Loucy (cell line): Measurements from ENCODE around the gene CHSY3.

Source experiments
- H2AFZ ChIP-seq: fragments of 200-600 bp; sonication (generic); 2 replicates; pipeline ENCODE4 v1.6.0; 2016; ENCODE audit warnings: antibody characterized with exemption, mild to moderate bottlenecking, low read length, moderate library complexity
- H3F3A ChIP-seq: fragments of 200-600 bp; 2 replicates; pipeline ENCODE4 v1.6.0; 2016; ENCODE audit warnings: antibody characterized with exemption, low read depth, mild to moderate bottlenecking
- H3K27me3 ChIP-seq: fragments of 200-600 bp; sonication (generic); 2 replicates; pipeline ENCODE4 v1.6.1; 2014; ENCODE audit warnings: low read length, mild to moderate bottlenecking; ENCODE audit not compliant: insufficient read depth, poor library complexity, severe bottlenecking
- H3K36me3 ChIP-seq: fragments of 200-600 bp; sonication (generic); 2 replicates; pipeline ENCODE4 v1.6.1; 2016; ENCODE audit warnings: low read length; ENCODE audit not compliant: insufficient read depth
- H3K4me1 ChIP-seq: fragments of 200-600 bp; sonication (generic); 2 replicates; pipeline ENCODE4 v1.5.1; 2014; ENCODE audit warnings: low read length, mild to moderate bottlenecking; ENCODE audit not compliant: insufficient read depth, poor library complexity, severe bottlenecking
- H3K4me2 ChIP-seq: fragments of 200-600 bp; sonication (generic); 2 replicates; pipeline ENCODE4 v1.6.0; 2014; ENCODE audit warnings: antibody characterized with exemption, low read length, low read depth, mild to moderate bottlenecking; ENCODE audit not compliant: poor library complexity, severe bottlenecking
- H3K4me3 ChIP-seq: fragments of 200-600 bp; sonication (generic); 2 replicates; pipeline ENCODE4 v1.5.1; 2014; ENCODE audit warnings: low read length, mild to moderate bottlenecking, mixed read lengths; ENCODE audit not compliant: poor library complexity, severe bottlenecking
- H3K79me2 ChIP-seq: fragments of 200-600 bp; sonication (generic); 2 replicates; pipeline ENCODE4 v1.6.1; 2014; ENCODE audit warnings: low read length; ENCODE audit not compliant: insufficient read depth
- H3K9ac ChIP-seq: fragments of 200-600 bp; sonication (generic); 2 replicates; pipeline ENCODE4 v1.6.0; 2014; ENCODE audit warnings: mild to moderate bottlenecking, low read depth, low read length, moderate library complexity; ENCODE audit not compliant: poor library complexity, severe bottlenecking
- H3K9me2 ChIP-seq: fragments of 200-600 bp; sonication (generic); replicated peaks from 2 replicates; pipeline ENCODE4 v1.6.1; 2016; ENCODE audit warnings: low read depth, low read length, mixed read lengths
- H3K9me3 ChIP-seq: fragments of 200-600 bp; sonication (generic); 2 replicates; pipeline ENCODE4 v1.6.1; 2014; ENCODE audit warnings: mild to moderate bottlenecking, antibody characterized with exemption, low read length, low read depth; ENCODE audit not compliant: insufficient read depth
- H4K20me1 ChIP-seq: fragments of 200-600 bp; sonication (generic); 2 replicates; pipeline ENCODE4 v1.6.0; 2014; ENCODE audit warnings: antibody characterized with exemption, low read length, mild to moderate bottlenecking; ENCODE audit not compliant: insufficient read depth, poor library complexity, severe bottlenecking
- EZH2phosphoT487 ChIP-seq: fragments of 200-600 bp; IDR thresholded peaks from 2 replicates; pipeline ENCODE4 v1.6.1; 2018; ENCODE audit warnings: antibody characterized with exemption, mild to moderate bottlenecking, moderate library complexity, borderline replicate concordance
- TF ChIP-seq, protein P1 (sequence below): fragments of 200-600 bp; sonication (generic); conservative IDR thresholded peaks from 2 replicates; pipeline ENCODE4 v1.5.1; 2014; ENCODE audit warnings: mild to moderate bottlenecking, antibody characterized with exemption, low read length

CHSY3 gene

GRCh38 chr5:129938077-129938476 is 33.8 kb downstream of the CHSY3 start:
- no peaks in the 10 kb centered on the region for H3K4me1 ChIP-seq
- no peaks in the 10 kb centered on the region for H3K9me2 ChIP-seq
- no peaks in the 10 kb centered on the region for H3K36me3 ChIP-seq
- TF ChIP-seq, protein P1, sequence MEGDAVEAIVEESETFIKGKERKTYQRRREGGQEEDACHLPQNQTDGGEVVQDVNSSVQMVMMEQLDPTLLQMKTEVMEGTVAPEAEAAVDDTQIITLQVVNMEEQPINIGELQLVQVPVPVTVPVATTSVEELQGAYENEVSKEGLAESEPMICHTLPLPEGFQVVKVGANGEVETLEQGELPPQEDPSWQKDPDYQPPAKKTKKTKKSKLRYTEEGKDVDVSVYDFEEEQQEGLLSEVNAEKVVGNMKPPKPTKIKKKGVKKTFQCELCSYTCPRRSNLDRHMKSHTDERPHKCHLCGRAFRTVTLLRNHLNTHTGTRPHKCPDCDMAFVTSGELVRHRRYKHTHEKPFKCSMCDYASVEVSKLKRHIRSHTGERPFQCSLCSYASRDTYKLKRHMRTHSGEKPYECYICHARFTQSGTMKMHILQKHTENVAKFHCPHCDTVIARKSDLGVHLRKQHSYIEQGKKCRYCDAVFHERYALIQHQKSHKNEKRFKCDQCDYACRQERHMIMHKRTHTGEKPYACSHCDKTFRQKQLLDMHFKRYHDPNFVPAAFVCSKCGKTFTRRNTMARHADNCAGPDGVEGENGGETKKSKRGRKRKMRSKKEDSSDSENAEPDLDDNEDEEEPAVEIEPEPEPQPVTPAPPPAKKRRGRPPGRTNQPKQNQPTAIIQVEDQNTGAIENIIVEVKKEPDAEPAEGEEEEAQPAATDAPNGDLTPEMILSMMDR: no peak
- no peak for TF ChIP-seq EZH2phosphoT487
- H3K9ac ChIP-seq: no peak overlapping the region
- no peaks in the 10 kb centered on the region for H3K9me3 ChIP-seq
- no peak overlapping the region for H3K4me2 ChIP-seq
- no peaks in the 10 kb centered on the region for H3F3A ChIP-seq
- H3K27me3 ChIP-seq: no peaks in the 10 kb centered on the region
- no peak overlapping the region for H3K4me3 ChIP-seq
- no peak overlapping the region for H2AFZ ChIP-seq
- H3K79me2 ChIP-seq: no peaks in the 10 kb centered on the region
- H4K20me1 ChIP-seq: no peaks in the 10 kb centered on the region

GRCh38 chr5:129943936-129944335 is 39.7 kb downstream of the CHSY3 start:
- Histone ChIP-seq H3K9me2 (no peaks in the 10 kb centered on the region), H3K4me2 (no peak overlapping the region), H3K27me3 (no peaks in the 10 kb centered on the region), H3K36me3 (no peaks in the 10 kb centered on the region), H3K4me3 (no peak overlapping the region), H3K9me3 (no peaks in the 10 kb centered on the region), H3K79me2 (no peaks in the 10 kb centered on the region), H3K4me1 (no peaks in the 10 kb centered on the region), H3F3A (no peaks in the 10 kb centered on the region), H4K20me1 (no peaks in the 10 kb centered on the region), H2AFZ (no peak overlapping the region), H3K9ac (no peak overlapping the region)
- TF ChIP-seq, protein P1: no peak
- TF ChIP-seq EZH2phosphoT487: no peak

DNA sequence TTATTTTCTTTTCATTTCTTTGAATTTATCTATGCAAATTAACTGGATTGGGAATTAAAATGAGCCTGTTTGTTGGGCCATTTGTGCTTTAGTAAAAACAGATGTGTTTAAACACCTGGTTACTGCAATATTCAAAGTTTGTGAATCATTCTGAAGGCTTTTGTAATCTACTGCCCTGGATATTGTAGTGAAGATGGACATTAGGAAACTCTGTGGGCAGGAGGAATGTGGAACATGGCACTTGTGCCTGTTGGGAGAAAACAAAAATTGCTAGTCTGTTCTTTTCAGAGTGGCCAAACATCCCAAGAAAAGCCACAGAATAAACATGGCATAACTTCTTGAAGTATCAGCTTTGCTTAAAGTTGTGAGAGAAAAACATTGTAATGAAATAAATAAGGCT is 40.8 kb downstream of the CHSY3 start:
- H3K36me3 ChIP-seq: no peaks in the 10 kb centered on the region
- H3K9me3 ChIP-seq: no peaks in the 10 kb centered on the region
- H3K4me3 ChIP-seq: no peak overlapping the region
- H3K9ac ChIP-seq: no peak overlapping the region
- H2AFZ ChIP-seq: no peak overlapping the region
- no peaks in the 10 kb centered on the region for H4K20me1 ChIP-seq
- H3F3A ChIP-seq: no peaks in the 10 kb centered on the region
- H3K27me3 ChIP-seq: no peaks in the 10 kb centered on the region
- H3K79me2 ChIP-seq: no peaks in the 10 kb centered on the region
- no peaks in the 10 kb centered on the region for H3K4me1 ChIP-seq
- no peak overlapping the region for H3K4me2 ChIP-seq
- no peaks in the 10 kb centered on the region for H3K9me2 ChIP-seq
- TF ChIP-seq, protein P1: no peak
- TF ChIP-seq EZH2phosphoT487: no peak
